BLaER1 treated with 17β-estradiol and CSF1 and Interleukin-3, amounts not matched to agents 10 nM and 100 nM (cell line): ENCODE results near the gene CDK13.

ENCODE experiments used
- H3K27ac ChIP-seq, 11 experiments: shearing (Covaris generic); formaldehyde crosslinking; 2 replicates each; pipeline ENCODE4 v1.8.1; 2022
- H3K27me3 ChIP-seq, 11 experiments: shearing (Covaris generic); formaldehyde crosslinking; 2 replicates each; pipeline ENCODE4 v1.8.1; 2022
- H3K36me3 ChIP-seq, 11 experiments: shearing (Covaris generic); formaldehyde crosslinking; 2 replicates each; pipeline ENCODE4 v1.8.1; 2022
- H3K4me1 ChIP-seq, 10 experiments: shearing (Covaris generic); formaldehyde crosslinking; 2 replicates each; pipeline ENCODE4 v1.8.1; 2022
- H3K4me2 ChIP-seq, 11 experiments: shearing (Covaris generic); formaldehyde crosslinking; 2 replicates each; pipeline ENCODE4 v1.8.1; 2022
- H3K4me3 ChIP-seq, 10 experiments: shearing (Covaris generic); formaldehyde crosslinking; 2 replicates each; pipeline ENCODE4 v1.8.1; 2022
- H3K9ac ChIP-seq, 11 experiments: shearing (Covaris generic); formaldehyde crosslinking; 2 replicates each; pipeline ENCODE4 v1.8.1; 2022
- H3K9me3 ChIP-seq, 11 experiments: shearing (Covaris generic); formaldehyde crosslinking; replicated peaks in 1 of 11; 2 replicates each; pipeline ENCODE4 v1.8.1; 2022
- H4K20me1 ChIP-seq, 11 experiments: shearing (Covaris generic); formaldehyde crosslinking; 2 replicates each; pipeline ENCODE4 v1.8.1; 2022
- Cebpa-rat ChIP-seq, 11 experiments: shearing (Covaris generic); IDR thresholded peaks; 2 replicates each; pipeline ENCODE4 v1.8.1; 2022

The CDK13 gene

DNA sequence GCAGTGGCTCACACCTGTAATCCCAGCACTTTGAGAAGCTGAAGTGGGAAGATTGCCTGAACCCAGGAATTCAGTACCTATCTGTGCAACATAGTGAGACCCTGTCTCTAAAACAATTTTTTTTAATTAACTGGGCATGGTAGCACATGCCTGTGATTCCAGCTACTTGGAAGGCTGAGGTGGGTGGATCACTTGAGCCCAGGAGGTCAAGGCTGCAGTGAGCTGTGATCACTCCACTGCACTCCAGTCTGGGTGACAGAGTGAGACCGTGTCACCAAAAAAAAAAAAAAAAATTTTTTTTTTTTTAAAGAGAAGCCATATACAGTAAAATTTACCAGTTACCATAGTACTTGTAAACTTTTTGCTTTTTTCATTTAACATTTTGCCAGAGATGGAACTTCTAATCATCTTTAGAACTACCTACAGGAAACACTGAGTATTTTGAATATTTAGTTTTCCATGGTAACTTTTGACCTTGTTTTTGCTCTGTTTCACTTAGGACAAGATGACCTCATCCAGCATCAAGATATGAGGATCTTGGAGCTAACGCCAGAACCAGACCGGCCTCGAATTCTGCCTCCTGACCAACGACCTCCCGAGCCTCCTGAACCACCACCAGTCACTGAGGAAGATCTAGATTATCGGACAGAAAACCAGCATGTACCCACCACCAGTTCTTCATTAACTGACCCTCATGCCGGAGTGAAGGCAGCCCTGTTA lies 143.7 kb downstream of the CDK13 start:
- H3K4me1 ChIP-seq = no peaks in the 10 kb centered on the region
- no peaks in the 10 kb centered on the region for H3K9me3 ChIP-seq
- H3K4me2 ChIP-seq = no peak overlapping the region
- H3K4me3 ChIP-seq = no peak overlapping the region
- H3K36me3 ChIP-seq = peaks cover 78 to 97% (median 84%) of the 10 kb centered on the region in 11 experiments
- no peak for TF ChIP-seq Cebpa-rat (IDR thresholded peaks at IDR 0.05)
- no peak overlapping the region for H3K9ac ChIP-seq
- H4K20me1 ChIP-seq = peaks cover 0 to 47% (median 14%) of the 10 kb centered on the region in 11 experiments; a peak in 10 of 22 replicates
- H3K27me3 ChIP-seq = no peaks in the 10 kb centered on the region
- no peak overlapping the region for H3K27ac ChIP-seq

GRCh38 chr7:40095230-40095629 lies 145.2 kb downstream of the CDK13 start:
- Histone ChIP-seq H3K9me3 (no peaks in the 10 kb centered on the region), H3K9ac (no peak overlapping the region), H3K4me2 (no peak overlapping the region), H3K27me3 (no peaks in the 10 kb centered on the region), H3K27ac (no peak overlapping the region), H4K20me1 (peaks cover 0 to 52% (median 14%) of the 10 kb centered on the region in 11 experiments; a peak in 10 of 22 replicates), H3K36me3 (peaks cover 64 to 93% (median 69%) of the 10 kb centered on the region in 11 experiments), H3K4me1 (no peaks in the 10 kb centered on the region), H3K4me3 (no peak overlapping the region)
- no peak for TF ChIP-seq Cebpa-rat (IDR thresholded peaks at IDR 0.05)

GRCh38 chr7:40095695-40096327 lies 145.8 kb downstream of the CDK13 start:
- H3K9ac ChIP-seq = no peak overlapping the region
- peaks cover 0 to 52% (median 14%) of the 10 kb centered on the region in 11 experiments; a peak in 10 of 22 replicates for H4K20me1 ChIP-seq
- peaks cover 58 to 87% (median 64%) of the 10 kb centered on the region in 11 experiments for H3K36me3 ChIP-seq
- no peaks in the 10 kb centered on the region for H3K27me3 ChIP-seq
- H3K4me1 ChIP-seq = no peaks in the 10 kb centered on the region
- H3K9me3 ChIP-seq = no peaks in the 10 kb centered on the region
- no peak for TF ChIP-seq Cebpa-rat (IDR thresholded peaks at IDR 0.05)
- no peak overlapping the region for H3K4me2 ChIP-seq
- no peak overlapping the region for H3K4me3 ChIP-seq
- no peak overlapping the region for H3K27ac ChIP-seq

DNA sequence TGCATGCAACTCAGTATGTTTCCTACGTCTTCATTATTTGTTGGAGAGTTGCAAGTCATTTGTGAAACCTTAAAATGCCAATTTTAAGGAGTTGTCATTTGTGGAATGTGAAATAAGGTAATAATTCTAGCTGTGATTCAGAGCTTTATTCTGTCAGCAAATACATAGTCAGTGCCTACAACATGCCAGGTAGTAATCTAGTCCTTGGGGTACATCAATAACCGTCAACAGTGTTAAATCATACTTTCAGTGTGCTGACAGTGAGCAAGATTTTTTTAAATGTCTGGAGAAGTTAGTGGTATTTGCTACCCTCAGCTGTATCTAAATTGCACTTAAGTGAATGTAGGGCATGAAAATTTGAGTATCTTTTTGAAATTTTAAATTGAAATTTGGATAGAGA lies 147.7 kb downstream of the CDK13 start:
- no peak overlapping the region for H3K4me2 ChIP-seq
- TF ChIP-seq Cebpa-rat (IDR thresholded peaks at IDR 0.05) = no peak
- no peak overlapping the region for H3K4me3 ChIP-seq
- peaks cover 0 to 52% (median 14%) of the 10 kb centered on the region in 11 experiments; a peak in 11 of 22 replicates for H4K20me1 ChIP-seq
- no peaks in the 10 kb centered on the region for H3K9me3 ChIP-seq
- H3K36me3 ChIP-seq = peaks cover 42 to 68% (median 48%) of the 10 kb centered on the region in 11 experiments
- no peak overlapping the region for H3K27ac ChIP-seq
- no peaks in the 10 kb centered on the region; a peak in 1 of 20 replicates for H3K4me1 ChIP-seq
- H3K9ac ChIP-seq = no peak overlapping the region
- no peaks in the 10 kb centered on the region for H3K27me3 ChIP-seq

DNA sequence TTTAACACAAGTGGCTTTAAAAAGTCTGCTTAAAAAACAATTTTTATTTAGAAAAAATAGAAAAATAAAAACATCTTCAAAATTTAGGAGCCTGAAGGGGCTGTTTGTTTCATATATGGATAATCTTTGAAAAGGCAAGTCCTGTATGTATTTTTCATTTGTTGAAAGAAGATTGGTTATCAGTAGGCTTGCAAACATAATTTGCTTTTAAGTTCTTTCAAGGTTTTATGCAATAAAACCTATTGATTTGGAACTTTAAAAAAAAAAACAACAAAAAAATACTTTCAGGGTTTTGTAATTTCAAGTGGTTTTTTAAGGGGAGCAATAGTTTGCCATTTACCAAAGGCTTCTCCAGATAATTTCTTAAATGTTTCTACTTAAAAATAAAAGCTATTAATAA lies 148.8 kb downstream of the CDK13 start:
- no peak for TF ChIP-seq Cebpa-rat (IDR thresholded peaks at IDR 0.05)
- H3K4me3 ChIP-seq = no peak overlapping the region
- no peak overlapping the region for H3K27ac ChIP-seq

GRCh38 chr7:40099837-40100236 lies 149.8 kb downstream of the CDK13 start:
- TF ChIP-seq Cebpa-rat (IDR thresholded peaks at IDR 0.05) = no peak
- Histone ChIP-seq H4K20me1 (peaks cover 0 to 32% (median 3%) of the 10 kb centered on the region in 11 experiments; a peak in 9 of 22 replicates), H3K27me3 (no peaks in the 10 kb centered on the region), H3K27ac (no peak overlapping the region), H3K4me3 (no peak overlapping the region), H3K9ac (no peak overlapping the region), H3K4me1 (no peaks in the 10 kb centered on the region; a peak in 1 of 20 replicates), H3K36me3 (peaks cover 21 to 47% (median 27%) of the 10 kb centered on the region in 11 experiments), H3K9me3 (no peaks in the 10 kb centered on the region), H3K4me2 (no peak overlapping the region)

More for the DNA sequence above, 148.8 kb downstream of the CDK13 start:
- no peak overlapping the region for H3K4me2 ChIP-seq
- no peaks in the 10 kb centered on the region for H3K9me3 ChIP-seq
- H3K27me3 ChIP-seq = no peaks in the 10 kb centered on the region
- peaks cover 0 to 42% (median 9%) of the 10 kb centered on the region in 11 experiments; a peak in 11 of 22 replicates for H4K20me1 ChIP-seq
- H3K36me3 ChIP-seq = peaks cover 31 to 57% (median 37%) of the 10 kb centered on the region in 11 experiments
- H3K9ac ChIP-seq = no peak overlapping the region
- H3K4me1 ChIP-seq = no peaks in the 10 kb centered on the region; a peak in 1 of 20 replicates

GRCh38 chr7:40101201-40101600 lies 151.1 kb downstream of the CDK13 start:
- Histone ChIP-seq H3K4me1 (peaks cover 0 to 10% (median 7%) of the 10 kb centered on the region in 10 experiments; a peak in 14 of 20 replicates), H4K20me1 (peaks cover 0 to 18% (median 0%) of the 10 kb centered on the region in 11 experiments; a peak in 7 of 22 replicates), H3K36me3 (peaks cover 10 to 33% (median 13%) of the 10 kb centered on the region in 11 experiments; a peak in 17 of 22 replicates), H3K9ac (no peak overlapping the region), H3K4me3 (no peak overlapping the region), H3K4me2 (no peak overlapping the region), H3K9me3 (no peaks in the 10 kb centered on the region), H3K27ac (no peak overlapping the region), H3K27me3 (no peaks in the 10 kb centered on the region)
- no peak for TF ChIP-seq Cebpa-rat (IDR thresholded peaks at IDR 0.05)

DNA sequence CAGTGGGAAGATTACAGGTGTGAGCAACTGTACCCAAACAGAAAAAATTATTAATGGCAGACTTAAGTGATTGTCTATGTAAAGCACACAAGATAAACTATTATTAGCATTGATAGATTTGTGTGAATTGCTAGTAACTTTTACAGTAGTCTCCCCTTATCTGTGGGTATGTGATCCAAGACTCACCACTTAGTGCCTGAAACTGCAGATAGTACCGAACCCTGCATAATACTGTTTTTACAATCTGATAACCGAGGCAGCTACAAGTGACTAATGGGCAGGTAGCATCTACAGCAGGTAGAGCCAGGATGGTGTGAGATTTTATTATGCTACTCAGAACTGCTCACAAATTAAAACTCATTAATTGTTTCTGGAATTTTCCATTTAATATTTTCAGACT lies 152.8 kb downstream of the CDK13 start:
- Histone ChIP-seq H3K4me3 (no peak overlapping the region), H3K4me1 (peaks cover 0 to 10% (median 7%) of the 10 kb centered on the region in 10 experiments; a peak in 14 of 20 replicates), H3K9me3 (no peaks in the 10 kb centered on the region), H3K27me3 (no peaks in the 10 kb centered on the region), H3K9ac (no peak overlapping the region), H4K20me1 (peaks cover 0 to 8% (median 0%) of the 10 kb centered on the region in 11 experiments; a peak in 5 of 22 replicates), H3K4me2 (no peak overlapping the region), H3K27ac (no peak overlapping the region), H3K36me3 (peaks cover 0 to 24% (median 8%) of the 10 kb centered on the region in 11 experiments; a peak in 8 of 22 replicates)
- no peak for TF ChIP-seq Cebpa-rat (IDR thresholded peaks at IDR 0.05)

DNA sequence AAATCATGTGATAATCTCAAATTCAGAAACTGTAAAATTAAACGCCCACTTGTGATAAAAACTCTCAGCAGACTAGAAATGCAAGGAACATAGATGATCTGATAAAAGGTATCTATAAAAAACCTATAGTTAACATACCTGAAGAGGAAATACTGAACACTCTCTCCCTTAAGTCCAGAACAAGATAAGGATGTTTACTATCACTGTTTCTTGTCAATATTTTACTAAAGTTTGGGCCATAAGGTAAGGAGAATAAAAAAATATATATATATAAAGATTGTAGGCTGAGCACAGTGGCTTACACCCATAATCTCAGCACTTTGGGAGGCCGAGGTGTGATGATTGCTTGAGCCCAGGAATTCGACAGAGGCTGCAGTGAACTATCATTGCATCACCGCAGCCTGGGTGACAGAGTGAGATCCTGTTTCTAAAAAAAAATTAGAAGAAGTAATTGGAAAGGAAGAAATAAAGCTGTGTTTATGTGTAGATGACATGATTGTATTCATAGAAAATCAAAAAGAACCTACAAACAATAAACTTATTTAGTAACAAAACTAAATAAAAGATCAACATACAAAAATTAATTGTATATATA lies 155.9 kb downstream of the CDK13 start:
- Histone ChIP-seq H3K9ac (peak overlapping the region in 1 of 11 experiments; percentile 32; a peak in 1 of 22 replicates), H3K4me3 (no peak overlapping the region), H3K36me3 (peaks cover 0 to 24% (median 8%) of the 10 kb centered on the region in 11 experiments; a peak in 4 of 22 replicates), H3K27me3 (no peaks in the 10 kb centered on the region), H4K20me1 (no peaks in the 10 kb centered on the region; a peak in 2 of 22 replicates), H3K9me3 (peaks cover 0 to 10% (median 5%) of the 10 kb centered on the region in 11 experiments; a peak in 7 of 22 replicates), H3K4me1 (peaks cover 0 to 10% (median 9%) of the 10 kb centered on the region in 10 experiments; a peak in 16 of 20 replicates), H3K4me2 (peak overlapping the region in 6 of 11 experiments; percentile 21 to 59 (median 42); a peak in 9 of 22 replicates), H3K27ac (no peak overlapping the region)
- TF ChIP-seq Cebpa-rat (IDR thresholded peaks at IDR 0.05) = peak in 4 of 11 experiments; percentile 15 to 43 (median 31); a peak in 4 of 22 replicates
